TTC549 (cell line): ENCODE data around the gene DGKB.

ENCODE experiments used
- FAIRE-seq: peaks from 2 replicates; lab custom pipeline; 2012; peaks lifted over from hg19 to GRCh38; lab: Jason Lieb, UNC

DGKB gene

GRCh38 chr7:14759785-14760184, 142.8 kb downstream of the DGKB start:
- no peak for FAIRE-seq

- no peak for FAIRE-seq
These were observed 147.9 kb downstream of the DGKB start for GRCh38 chr7:14754631-14755030.

DNA sequence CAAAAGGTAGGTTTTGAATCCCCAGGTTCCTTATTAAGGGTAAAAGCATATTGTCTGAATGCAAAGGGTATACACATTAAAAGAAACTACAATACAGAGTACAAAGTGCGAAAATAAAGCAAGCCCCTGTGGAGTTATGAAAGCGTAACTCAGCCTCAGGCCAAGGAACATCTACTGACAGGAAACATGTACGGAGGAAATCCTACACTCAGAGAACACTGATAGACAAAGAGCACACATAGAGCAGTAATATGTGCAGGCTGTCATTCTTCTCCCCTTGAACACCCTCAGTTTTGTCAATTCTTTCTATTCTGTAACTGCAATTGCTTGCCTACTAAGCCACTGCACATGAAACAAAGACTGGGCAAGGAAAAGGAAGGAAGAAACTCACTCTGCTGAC, 150.2 kb downstream of the DGKB start:
- FAIRE-seq = no peak

- no peak for FAIRE-seq
These were observed 151.1 kb downstream of the DGKB start for GRCh38 chr7:14751461-14751860.

GRCh38 chr7:14748461-14748860, 154.1 kb downstream of the DGKB start:
- no peak for FAIRE-seq

DNA sequence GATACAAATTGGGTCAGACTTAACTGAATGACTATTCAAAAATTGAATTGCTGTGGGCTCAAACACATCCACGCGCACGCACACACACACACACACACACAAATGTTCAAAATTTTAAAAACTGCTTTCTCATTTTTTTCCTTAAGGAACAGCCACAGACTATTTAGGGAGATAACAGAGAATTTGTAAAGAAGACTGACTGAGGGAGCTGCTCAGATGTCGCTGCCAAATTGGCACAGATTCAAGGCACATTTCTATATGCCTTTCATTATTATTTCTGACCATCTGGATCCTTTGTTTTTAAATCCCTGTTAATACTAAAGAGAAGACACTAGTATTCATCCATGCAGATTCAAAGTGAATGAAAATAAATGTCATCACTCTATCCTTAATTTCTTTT, 154.8 kb downstream of the DGKB start:
- no peak for FAIRE-seq

GRCh38 chr7:14745076-14745475, 157.5 kb downstream of the DGKB start:
- FAIRE-seq = no peak

DNA sequence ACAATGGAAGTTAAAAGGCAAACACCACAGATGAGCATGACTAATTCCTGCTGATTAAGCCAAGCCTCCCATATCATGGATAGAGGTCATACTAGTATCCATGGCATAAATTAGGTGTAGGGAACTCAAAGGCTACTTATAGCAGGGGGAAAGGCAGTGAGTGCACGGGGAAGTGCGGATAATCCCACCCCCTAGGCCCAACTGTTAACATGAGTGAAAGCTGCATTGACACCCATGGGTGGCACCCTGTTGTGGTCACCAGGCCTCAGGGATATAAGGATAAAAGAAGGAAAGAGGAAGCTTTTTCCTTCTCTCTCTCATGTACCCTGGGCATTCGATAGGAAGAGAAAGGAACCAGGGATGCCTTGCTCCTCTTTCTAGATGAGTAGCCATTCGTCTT, 161.9 kb downstream of the DGKB start:
- FAIRE-seq = no peak

GRCh38 chr7:14739841-14740185, 162.7 kb downstream of the DGKB start:
- no peak for FAIRE-seq

DNA sequence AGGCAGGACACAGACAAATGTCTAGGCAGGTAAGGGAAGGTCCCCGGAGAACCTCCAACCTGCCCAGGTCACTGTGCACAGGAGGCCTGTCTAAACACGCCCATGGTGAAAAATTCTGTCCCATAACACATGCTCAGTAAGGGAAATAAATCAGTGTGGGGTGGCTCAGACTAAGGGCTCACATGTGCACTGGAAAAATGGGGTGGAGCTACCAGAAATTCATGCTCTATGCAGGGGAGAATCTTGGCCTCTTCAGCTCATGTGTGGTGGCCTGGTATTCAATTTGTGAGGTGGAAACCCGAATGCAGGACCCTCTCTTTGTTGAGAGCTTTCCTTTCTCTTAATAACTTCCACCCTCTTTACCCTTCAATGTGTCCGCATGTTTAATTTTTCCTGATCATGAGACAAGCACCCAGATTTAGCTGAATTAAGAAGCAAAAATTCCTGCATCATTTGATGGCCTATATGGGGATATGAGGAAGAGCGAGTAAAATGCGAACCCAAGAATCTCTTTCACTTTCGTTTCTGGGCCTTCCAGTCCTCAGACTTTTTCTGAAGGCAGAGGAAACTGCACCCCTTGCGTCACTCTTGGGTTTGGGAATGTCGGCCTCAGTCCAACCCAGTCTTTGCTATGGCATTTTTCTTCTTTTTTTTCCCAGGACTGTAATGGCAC, 163.2 kb downstream of the DGKB start:
- no peak for FAIRE-seq

- FAIRE-seq = no peak
These were observed 164.5 kb downstream of the DGKB start for GRCh38 chr7:14738086-14738485.

DNA sequence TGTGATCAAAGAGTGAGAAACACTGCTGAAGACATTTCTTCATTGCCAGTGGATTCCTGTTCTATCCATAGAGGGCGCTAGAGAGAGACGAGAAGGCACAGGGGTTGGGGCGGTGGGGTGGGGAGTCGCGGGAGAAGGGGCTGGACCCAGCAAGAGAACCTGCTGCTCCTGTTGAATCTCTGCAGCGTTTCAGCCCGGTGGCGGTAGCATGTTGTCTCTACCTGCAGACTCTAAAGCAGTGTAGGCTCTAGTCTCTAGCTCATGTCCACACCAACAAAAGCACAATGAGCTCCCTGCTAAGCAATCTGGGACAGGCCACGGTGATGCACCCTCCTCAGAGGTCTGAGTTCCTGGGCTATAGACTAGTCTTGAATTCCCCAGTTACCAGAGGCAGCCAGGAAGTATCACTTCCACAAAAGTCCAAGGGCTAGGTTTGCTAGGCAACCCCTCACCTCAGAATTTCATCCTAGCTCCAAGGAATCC, 167.7 kb downstream of the DGKB start:
- no peak for FAIRE-seq

- no peak for FAIRE-seq
These were observed 181.8 kb downstream of the DGKB start for GRCh38 chr7:14720785-14721184.

- FAIRE-seq = peak; percentile 68
These were observed 184.7 kb downstream of the DGKB start for GRCh38 chr7:14717816-14718215.

GRCh38 chr7:14717169-14717568, 185.4 kb downstream of the DGKB start:
- no peak for FAIRE-seq

GRCh38 chr7:14714161-14714728, 188.3 kb downstream of the DGKB start:
- no peak for FAIRE-seq

GRCh38 chr7:14698239-14698638, 204.3 kb downstream of the DGKB start:
- peak; percentile 54 for FAIRE-seq

GRCh38 chr7:14697684-14698083, 204.9 kb downstream of the DGKB start:
- FAIRE-seq = no peak

- peak; percentile 82 for FAIRE-seq
These were observed 210.9 kb downstream of the DGKB start for GRCh38 chr7:14691597-14692203.

GRCh38 chr7:14691034-14691433, 211.5 kb downstream of the DGKB start:
- no peak for FAIRE-seq

DNA sequence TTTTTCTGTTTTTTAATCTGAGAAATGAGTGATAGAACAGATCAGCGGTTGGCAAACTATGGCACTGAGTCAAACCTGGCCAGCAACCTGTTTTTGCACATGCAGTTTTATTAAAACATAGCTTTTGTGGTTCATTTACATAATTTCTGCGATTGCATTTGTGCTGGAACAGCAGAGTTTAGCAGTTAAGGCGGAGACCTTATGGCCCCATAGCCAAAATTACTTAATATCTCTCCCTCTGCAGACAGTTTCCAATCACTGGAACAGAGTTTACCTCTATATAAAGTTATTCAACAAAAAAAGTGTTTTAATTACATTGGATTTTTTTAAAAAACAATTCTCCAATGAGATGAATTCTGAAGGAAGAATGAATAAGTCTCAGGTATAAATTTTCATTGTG, 212.1 kb downstream of the DGKB start:
- no peak for FAIRE-seq

DNA sequence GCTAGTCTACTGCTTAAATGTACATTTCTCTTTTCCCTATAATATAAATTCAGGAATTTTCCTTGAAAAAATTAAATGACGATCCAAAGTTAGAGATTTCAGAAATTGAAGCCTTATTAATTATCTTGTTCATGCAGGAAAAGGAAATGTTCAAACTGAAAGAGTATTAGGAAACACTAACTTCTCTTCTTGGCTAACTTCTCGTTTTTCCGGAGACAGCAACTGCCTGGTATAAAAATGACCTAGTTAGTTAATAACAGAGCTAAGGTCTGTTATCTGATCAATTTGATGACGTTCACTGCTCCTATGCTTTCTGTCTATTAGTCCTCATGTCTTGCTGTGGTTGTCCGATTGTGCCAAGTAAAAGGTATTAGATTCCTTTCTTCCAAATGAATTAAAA, 212.5 kb downstream of the DGKB start:
- FAIRE-seq = no peak

- no peak for FAIRE-seq
These were observed 214.3 kb downstream of the DGKB start for GRCh38 chr7:14688208-14688607.

DNA sequence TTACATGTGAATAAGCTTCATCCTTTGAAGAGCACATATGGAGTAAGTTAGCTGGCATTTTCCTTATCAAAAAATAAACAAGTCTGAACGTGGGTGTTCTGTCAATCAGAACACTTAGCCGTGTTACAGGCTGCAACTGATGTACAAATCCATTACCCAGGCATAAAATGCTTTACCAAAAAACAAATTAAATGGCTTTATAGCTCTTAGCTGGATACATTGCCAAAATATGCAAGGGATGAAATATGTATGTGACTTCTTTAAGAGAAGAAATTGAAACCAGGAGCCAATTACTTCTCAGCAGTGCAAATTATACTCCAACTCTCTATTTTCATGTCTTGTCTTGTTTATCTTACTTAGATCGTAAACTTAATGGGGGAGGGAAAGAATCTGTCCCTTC, 214.8 kb downstream of the DGKB start:
- no peak for FAIRE-seq
